Measurements from ENCODE around the gene ZNF576.
A peak's percentile ranks its signal among the peaks of the same experiment; 100 is the strongest.
"Not testable (repeated sequence)": the region's sequence is repeated elsewhere in the genome, so short reads cannot be mapped to it uniquely, and the experiment has no call there.

The ZNF576 gene

DNA sequence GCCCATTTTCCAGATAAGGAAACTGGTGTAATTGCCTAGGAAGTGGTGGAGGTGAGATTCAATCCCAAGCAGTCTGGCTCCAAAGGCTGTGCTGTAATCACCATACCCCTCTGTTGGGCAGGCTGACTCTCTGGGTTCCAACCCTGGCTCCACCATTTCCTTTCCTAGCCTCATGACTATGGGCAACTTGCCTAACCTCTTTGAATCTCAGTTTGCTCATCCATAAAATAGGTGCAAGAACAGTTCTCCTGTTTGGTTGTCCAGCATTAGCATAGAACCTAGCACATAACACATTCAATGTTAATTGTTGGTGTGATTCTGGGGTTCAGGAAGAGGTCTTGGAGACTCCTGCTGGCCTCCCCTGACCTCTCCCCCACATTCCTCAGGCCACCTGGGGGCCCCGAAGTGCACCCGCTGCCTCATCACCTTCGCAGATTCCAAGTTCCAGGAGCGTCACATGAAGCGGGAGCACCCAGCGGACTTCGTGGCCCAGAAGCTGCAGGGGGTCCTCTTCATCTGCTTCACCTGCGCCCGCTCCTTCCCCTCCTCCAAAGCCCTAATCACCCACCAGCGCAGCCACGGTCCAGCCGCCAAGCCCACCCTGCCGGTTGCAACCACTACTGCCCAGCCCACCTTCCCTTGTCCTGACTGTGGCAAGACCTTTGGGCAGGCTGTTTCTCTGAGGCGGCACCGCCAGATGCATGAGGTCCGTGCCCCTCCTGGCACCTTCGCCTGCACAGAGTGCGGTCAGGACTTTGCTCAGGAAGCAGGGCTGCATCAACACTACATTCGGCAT is 2.2 kb downstream of the ZNF576 start:
- DNase-seq (ENCODE audit: low read depth in 4 of 4, low spot score in 1 of 4), result no peak

DNA sequence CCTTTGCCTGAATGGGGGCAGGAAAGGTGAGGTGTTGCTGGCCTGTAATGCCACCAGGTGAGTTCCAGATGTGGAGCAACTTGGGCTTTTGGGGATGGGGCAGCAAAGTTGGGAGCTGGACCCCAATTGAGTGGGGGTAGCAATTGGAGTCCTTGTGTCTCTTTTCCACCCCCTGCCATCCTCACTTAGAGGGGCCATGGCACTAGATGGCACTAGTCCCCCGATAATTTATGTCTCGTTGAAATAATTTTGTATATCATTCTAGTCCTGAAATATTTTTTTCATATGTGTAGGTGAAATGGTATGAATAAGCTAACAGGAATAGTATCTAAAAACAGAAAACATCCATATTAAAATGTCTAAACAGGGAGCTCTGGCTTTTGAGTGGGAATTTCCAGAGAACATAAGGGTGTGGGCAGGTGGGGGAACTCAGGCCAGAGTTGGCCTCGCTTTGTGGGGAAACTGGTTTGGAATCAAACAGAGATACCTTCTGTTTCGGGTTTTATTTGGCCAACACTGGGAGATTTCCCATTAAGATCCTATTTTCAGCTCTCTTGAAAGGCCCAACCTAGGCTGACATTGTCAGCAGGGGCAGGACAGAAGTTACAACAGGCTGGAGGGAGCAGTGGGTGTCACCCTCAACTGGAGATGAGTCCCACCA is 3.4 kb downstream of the ZNF576 start:
- no peak for DNase-seq (ENCODE audit: low read depth in 4 of 4, low spot score in 1 of 4)

DNA sequence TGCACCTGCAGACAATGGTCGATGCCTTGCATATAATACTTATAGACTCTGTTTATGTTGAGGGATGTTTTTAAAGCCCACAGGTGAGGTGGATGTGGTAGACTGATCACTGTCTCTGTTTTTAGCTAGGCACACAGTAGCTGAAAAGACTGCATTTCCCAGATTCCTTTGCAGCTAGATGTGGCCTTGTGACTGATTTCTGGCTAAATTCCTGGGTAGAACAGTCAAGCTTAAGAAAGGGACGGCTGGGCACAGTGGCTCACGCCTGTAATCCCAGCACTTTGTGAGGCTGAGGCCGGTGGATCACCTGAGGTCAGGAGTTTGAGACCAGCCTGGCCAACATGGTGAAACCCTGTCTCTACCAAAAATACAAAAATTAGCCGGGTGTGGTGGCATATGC is 3.9 kb downstream of the ZNF576 start:
- not testable (repeated sequence) for DNase-seq (ENCODE audit: low read depth in 4 of 4, low spot score in 1 of 4)

DNA sequence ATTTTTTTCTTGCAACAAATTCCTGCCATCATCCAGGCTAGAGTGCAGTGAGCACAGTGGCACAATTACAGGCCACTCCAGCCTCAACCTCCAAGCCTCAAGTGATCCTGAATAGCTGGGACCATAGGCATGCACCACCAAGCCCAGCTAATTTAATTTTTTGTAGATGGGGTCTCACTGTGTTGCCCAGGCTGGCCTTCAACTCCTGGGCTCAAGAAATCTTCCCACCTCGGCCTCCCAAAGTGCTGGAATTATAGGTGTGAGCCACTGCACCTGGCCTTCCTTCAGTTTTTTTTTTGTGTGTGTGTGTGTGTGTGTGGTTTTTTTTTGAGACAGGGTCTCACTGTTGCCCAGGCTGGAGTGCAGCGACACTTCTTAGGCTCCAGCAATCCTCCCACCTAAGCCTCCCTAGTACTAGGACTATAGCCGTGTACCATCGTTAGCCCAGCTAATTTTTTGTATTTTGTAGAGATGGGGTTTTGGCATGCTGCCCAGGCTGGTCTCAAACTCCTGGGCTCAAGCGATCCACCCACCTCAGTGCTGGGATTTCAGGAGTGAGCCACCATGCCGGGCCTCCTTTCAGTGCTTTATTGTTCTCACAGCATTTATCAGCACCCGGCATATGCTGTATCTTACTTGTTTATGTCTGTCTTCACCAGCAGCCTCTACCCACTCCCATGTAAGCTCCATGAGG is 9.6 kb downstream of the ZNF576 start:
- DNase-seq (ENCODE audit: low read depth in 4 of 4, low spot score in 1 of 4), result no peak

DNA sequence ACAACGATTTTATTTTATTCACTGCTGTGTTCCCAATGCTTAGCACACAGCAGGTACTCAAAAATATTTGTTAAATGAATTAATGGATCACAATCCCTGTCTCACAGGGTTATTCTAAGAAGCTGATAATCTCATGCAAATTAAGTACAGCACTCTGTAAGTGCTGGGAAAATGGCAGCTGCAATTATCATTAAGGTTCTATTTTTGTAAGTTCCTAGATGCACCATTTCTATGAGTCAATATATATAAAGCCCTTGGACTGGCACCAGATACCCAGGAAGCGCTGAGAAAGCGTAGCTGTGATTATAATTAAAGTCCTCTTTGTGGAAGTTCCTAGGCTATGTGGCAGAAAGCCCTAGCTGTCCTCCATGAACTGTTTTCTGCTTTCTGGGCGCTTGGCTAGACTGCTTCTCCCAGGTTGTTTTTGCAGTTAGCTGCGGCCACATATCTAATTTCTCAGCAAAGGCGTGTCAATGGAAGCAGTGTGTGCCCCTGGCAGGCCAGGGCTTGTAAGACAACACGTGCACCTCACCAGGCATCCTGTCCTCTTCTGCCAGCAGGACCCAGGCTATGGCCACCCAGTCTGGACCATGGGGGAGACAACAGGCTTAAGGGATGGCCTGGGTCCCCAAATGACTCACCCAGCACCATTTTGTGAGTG is 10.3 kb downstream of the ZNF576 start:
- no peak for DNase-seq (ENCODE audit: low read depth in 4 of 4, low spot score in 1 of 4)

DNA sequence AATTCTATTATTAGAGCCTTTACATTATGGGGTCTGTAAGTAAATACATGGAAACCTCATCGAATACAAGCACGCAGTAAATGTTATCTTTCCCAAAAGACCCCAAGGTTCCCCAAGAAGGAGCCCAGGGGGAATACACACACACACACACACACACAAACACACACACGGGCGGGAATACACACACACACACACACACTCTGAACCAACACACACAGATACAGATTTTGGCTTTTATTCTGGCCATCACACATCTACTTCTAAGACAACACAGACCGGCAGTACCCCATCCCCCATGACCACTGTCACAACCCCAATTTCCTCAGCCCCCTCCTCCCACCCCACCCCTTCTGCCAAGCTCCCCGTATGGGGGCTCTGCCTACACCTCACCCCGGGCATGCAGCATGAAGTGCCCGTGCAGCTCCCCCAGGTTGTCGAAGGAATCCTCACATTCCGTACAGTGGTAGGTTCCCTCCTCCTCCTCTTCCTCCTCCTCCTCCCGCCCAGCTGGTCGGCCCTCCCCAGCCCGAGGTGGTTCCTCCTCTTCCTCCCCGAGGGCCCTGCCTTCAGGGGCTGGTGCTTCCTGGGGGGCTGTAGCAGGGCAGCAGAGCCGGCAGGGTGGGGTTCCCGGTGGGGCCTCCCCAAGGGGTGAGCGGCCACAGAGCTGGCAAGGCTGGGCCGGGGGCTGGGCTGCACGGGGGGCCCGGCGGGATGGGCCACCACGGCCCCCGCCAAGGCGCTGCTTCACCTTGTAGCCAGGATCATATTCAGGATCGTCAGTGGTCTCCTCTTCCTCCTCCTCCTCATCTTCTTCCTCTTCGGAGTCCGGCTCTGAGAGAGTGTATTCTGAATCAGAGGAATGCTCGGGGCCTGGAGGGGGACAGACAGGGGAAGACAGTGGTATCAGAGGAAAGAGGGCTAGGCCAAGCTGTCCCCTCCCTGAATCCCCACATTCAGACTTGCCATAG is 11.1 kb downstream of the ZNF576 start:
- DNase-seq (ENCODE audit: low read depth in 4 of 4, low spot score in 1 of 4), result no peak

DNA sequence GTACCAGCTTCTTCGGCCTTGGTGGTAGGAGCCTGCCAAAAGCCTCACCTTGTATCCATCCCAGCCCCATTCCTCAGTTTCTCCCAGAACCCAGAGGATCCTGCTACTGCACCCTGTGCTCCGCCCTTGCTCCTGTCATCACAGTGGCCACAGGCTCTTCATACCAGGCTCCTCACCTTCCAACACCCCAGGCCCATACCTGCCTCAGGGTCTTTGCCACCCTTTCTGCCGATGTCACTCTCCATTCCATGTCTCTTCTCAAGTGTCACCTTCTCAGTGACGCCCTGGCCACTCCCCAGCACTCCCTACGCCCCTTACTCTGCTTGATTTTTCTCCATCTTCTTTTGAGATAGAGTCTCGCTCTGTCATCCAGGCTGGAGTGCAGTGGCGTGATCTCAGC is 13.5 kb downstream of the ZNF576 start:
- no peak for DNase-seq (ENCODE audit: low read depth in 4 of 4, low spot score in 1 of 4)

DNA sequence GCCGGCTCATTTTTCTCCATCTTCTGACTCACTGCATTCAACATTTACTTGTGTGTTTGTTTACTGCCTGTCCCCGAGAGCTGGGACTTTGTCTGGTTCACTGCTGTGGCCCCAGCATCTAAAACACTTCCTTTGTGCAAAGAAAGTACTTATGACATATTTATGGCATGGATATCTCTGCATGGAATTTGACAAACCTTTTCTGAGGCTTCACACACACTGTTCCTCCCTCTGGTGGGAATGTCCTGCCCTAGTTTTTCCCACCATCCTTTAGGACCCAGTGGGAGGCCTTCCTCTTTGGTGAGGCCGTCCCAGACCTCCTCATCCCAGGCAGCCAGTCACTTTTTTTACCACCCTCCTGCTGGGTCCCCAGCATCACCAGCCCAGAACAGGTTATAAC is 14.1 kb downstream of the ZNF576 start:
- no peak for DNase-seq (ENCODE audit: low read depth in 4 of 4, low spot score in 1 of 4)

DNA sequence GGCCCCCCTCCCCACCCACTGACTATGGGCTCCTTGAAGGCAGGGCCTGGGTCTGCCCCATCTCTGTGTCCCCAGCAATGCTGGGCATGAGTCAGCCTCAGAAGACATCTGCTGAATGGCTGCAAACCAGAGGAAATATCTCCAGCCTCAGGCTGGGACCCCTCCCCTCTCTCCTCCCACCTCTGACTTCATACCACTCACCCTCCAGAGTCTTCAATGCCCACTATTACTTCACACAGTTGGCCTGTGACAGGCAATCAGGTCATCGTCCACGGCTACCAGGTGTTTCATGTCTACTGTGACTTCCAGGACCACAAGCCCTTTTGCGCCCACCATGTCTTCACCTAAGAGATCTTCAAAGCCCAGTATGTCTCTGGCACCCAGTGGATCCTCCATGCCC is 15.4 kb downstream of the ZNF576 start, which contains the start of gene SRRM5:
TSS of gene SRRM5 (plus strand) at position 301 of the 400 bp plus-strand sequence. CDS start at position 335, 34 bp downstream.
- no peak for DNase-seq (ENCODE audit: low read depth in 4 of 4, low spot score in 1 of 4)

DNA sequence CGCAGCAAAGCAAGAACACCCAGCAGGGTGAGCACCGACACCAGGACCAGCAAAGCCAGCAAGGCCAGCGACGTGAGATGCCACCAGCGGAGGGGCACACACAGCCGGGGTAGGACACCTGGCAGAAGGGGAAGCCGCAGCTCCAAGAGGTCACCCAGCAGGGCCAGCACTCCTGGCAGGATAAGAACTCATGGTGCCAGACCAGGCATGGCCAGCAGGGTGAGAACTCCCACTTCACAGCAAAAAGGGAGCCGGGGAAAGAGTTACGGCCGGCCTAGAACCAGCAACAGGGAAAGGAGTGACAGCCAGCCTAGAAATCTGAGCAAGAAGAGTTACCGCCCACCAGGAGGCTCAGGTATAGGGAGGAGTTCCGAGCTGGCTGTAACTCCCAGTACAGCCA is 16.0 kb downstream of the ZNF576 start:
- DNase-seq (ENCODE audit: low read depth in 4 of 4, low spot score in 1 of 4), result no peak

DNA sequence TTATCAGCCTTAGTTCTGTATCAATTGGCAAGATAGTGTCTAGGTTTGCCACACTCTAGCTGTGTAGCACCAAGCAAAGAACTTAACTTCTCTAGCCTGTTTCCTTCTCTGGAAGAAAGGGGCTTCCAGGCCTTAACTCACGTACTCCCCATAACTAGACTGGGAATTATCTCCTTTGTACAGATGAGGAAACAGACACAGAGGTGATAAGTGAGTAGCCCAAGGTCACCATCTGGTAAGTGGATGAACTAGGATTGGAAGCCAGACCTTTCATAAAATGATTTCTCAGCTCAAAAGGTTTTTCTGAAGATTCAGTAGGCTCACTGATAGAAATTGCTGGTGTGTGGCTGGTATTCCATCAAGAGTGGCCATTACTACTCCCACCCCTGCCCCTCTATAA is 19.9 kb downstream of the ZNF576 start:
- DNase-seq (ENCODE audit: low read depth in 4 of 4, low spot score in 1 of 4), result no peak

DNA sequence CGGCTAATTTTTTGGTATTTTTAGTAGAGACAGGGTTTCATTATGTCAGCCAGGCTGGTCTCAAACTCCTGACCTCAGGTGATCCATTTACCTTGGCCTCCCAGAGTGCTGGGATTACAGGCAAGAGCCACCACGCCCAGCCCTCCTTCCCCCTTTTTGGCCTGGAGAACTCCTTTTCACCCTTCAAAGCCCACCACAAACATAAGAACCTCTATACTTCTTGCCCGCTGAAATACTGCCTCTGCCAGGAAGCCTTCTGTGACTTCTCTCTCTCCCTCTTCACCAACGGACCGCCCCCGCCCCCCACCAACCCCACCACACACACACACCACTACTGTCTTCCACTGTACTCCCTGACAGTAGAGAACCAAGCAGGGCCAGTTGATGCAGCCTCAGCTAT is 20.6 kb downstream of the ZNF576 start:
- DNase-seq (ENCODE audit: low read depth in 4 of 4, low spot score in 1 of 4), result no peak

DNA sequence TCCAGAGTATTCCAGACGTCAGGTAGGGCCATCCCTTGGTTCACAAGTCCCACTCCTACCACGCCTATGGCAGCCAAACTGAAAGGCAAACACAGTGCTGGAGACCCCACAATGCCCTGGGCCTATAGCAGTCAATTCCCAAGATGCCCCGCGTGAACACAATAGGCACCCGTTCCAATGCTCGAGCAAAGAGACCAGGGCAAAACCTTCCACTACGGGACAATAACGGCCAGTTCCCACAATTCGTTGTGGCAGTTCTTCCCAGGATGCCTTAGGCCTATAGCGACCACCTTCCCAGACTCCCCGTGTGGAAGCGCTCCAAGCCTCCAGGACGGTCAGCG is 22.5 kb downstream of the ZNF576 start:
- DNase-seq (ENCODE audit: low read depth in 4 of 4, low spot score in 1 of 4), result peak in 1 of 4 experiments; percentile 52

DNA sequence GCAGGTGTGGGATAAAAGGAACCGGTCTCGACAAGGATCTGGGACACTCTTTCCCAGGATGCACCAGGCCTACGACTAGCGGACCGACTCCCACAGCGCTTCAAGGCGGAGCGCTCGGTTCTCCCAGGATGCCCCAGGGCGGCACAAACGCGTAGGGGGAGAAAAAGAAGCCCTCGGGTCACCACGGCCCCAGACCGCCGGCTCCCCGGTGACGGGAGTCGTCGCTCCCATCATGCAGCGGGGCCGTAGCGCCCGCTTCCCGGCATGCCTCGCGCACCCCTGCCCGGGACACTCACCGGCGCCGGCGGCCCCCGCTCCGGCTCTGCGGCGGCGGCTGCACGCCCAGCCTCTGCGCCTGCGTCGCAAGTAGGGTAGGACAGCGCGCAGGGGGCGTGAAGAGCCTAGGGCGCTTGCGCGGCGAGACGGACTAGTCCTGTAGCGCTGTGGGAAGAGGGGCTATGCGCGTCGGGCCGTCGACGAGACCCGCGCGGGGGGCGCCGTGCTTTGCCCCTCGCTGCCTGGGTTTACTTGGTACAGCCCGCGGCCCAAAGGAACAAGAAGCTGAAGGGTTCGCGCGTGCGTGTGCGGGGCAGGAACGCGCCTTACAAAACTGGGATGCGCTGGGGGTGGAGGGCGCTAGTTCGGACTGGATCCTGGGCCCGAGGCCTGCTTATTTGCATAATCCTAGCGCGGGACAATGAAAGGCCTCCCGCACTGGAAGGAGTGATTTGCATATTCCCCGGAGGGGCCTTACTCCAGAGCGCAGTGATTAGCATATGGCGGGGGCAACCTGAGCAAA is 23.1 kb downstream of the ZNF576 start, which contains the start of gene ZNF428:
TSS of gene ZNF428 (minus strand) at position 368 of the 799 bp plus-strand sequence. CDS start 5,325 bp downstream, outside the sequence.
- peak; percentile 60 to 84 (median 80) for DNase-seq (ENCODE audit: low read depth in 4 of 4, low spot score in 1 of 4)

DNA sequence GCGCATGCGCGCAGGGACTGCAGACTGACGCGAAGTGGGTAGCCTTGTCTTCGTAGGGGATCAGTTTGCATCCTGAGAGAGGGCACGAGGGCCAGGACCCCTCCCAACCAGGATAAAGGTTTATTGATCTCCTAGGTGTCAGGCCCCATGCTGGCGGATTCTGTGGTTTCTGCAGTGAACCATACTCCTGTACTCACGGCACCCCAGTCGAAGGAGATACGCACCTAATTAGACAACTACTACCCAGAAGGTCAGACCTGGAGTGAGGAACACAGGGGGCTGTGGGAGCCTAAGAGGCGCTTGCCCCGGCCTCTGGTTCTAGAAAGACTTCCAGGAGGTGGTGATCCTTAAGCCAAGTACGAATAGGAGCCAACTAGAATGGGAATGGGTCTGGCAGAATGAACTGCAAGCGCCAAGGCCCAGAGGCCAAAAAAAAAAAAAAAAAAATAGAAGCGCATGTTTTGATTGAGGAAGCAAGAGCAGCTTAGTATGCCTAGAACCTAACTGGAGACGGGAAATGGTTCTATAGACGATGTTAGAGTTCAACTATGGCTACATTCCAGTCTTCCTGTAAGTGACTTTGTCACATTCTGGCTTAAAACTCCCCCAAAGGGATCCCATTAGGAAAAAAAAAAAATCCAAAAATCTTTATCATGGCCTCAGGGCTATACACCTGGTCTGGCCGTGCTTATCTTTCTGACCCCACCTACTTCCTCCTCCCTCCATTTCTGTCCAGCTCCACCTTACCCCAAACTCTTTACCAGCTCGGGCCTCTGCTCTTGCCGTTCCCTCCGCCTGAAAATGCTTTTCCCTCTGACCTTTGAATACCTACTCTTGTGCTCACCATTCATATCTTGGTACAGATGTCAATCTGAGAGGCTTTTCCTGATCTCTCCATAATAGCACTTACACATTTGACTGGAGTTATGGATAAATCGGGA is 23.9 kb downstream of the ZNF576 start:
- DNase-seq (ENCODE audit: low read depth in 4 of 4, low spot score in 1 of 4), result peak in 2 of 4 experiments; percentile 75 to 82

DNA sequence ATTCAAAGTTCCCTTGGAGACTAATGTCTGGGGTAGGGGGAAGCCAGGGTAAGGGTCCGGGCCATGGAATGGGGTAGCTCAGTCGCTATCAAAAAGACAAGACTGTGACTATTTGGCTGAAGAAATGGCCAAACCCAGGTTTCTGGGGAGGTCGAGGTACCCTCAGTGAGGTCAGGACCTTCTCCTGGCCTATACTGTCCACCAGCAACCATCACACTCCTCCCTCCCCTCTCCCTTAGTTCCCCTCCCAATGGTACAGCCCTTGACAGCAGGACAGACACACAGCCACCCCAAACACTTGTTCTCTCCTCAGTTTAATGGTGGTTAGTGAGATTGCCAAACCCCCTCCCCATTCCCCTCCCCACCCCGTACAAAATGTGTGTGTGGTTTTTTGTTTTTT is 25.7 kb downstream of the ZNF576 start:
- DNase-seq (ENCODE audit: low read depth in 4 of 4, low spot score in 1 of 4), result no peak

DNA sequence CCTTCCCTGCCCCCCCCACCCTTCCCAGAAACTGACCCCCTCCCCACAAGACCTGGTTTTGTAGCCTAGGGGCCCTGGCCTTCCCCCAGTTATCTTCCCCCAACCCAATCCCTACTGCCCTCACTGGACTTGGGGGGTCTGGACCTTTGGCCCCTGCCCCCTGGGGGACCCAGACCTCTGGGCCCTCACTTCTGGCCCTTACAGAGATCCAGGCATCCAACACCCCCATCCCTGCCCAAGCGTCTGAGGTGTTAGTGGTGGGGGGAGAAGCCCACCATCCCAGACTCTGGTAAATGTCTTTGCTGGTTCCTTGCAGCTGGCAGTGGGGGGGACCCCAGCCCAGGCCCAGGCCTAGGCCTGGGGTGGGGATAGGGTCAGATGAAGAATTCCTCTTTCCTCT is 26.6 kb downstream of the ZNF576 start:
- DNase-seq (ENCODE audit: low read depth in 4 of 4, low spot score in 1 of 4), result no peak

DNA sequence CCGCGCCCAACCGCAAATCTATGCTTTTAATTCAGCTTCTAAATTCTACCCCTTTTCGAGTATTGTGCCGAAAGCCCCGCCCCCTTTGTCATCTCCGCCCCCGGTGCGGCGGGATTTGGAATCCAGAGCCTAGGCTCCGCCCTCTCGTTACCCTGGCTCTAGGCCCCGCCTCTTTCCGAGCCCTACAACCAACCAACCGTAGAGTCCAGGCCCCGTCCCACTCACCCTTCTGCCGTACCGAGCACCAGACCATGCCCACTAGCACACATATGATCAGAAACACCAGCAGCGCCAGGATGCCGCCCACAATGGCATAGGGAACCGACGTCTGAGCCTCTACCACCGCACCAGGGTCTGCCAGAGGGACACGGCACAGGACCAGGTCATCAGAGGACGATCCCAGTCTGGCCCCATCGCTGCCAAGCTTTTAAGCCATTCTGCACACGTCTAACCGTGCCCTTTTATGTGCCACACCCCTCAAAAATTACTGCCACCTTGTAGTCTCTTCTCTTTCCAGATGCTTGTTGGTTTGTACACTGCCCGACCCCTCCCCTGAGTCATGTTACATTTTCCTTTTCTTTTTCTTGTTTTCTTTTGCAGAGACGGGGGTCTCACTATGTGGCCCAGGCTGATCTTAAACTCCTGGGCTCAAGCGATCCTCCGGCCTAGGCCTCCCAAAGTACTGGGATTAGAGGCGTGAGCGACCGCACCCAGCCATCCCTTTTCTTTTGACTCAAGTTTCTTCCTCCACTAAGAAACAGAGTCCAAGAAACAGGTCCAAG is 27.7 kb downstream of the ZNF576 start:
- DNase-seq (ENCODE audit: low read depth in 4 of 4, low spot score in 1 of 4), result no peak
